ENCODE data around the gene EARS2. TPM values are rescaled to one million over a fixed set of nuclear protein-coding genes. Genes with fewer than 3 reads are reported as not detected.

EARS2 gene
- total RNA-seq, 1 donor from 2014 or later: 8.3 TPM

DNA sequence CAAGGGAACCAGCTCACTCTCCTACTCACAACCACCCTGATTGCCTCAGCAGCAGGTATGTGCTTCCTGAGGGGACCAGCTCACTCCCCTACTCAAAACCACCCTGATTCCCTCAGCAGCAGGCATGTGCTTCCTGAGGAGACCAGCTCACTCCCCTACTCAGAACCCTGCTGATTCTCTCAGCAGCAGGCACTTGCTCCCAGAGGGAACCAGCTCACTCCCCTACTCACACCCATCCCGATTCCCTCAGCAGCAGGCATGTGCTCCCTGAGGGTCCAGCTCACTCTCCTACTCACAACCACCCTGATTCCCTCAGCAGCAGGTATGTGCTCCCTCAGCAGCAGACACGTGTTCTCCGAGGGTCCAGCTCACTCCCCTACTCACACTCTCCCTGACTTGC is 78.0 kb downstream of the EARS2 start:
- no peak for TF ChIP-seq CTCF (IDR thresholded peaks at IDR 0.05; ENCODE audit: partially characterized antibody, unreplicated experiment)
- no peak for DNase-seq
- H3K36me3 Mint-ChIP-seq (ENCODE audit: unreplicated experiment): no peaks in the 10 kb centered on the region
- no peak overlapping the region for H3K27ac Mint-ChIP-seq (ENCODE audit: unreplicated experiment)
- H3K9me3 Mint-ChIP-seq (ENCODE audit: unreplicated experiment): peaks cover 2% of the 10 kb centered on the region
- no peak overlapping the region for H3K4me3 Mint-ChIP-seq (ENCODE audit: unreplicated experiment)
- no peaks in the 10 kb centered on the region for H3K27me3 Mint-ChIP-seq (ENCODE audit: unreplicated experiment)
- no peaks in the 10 kb centered on the region for H3K4me1 Mint-ChIP-seq (ENCODE audit: low read depth, unreplicated experiment)

GRCh38 chr16:23478566-23478965 is 78.6 kb downstream of the EARS2 start:
- Mint-ChIP-seq H3K27me3 (ENCODE audit: unreplicated experiment) (no peaks in the 10 kb centered on the region), H3K36me3 (ENCODE audit: unreplicated experiment) (no peaks in the 10 kb centered on the region), H3K4me1 (ENCODE audit: low read depth, unreplicated experiment) (no peaks in the 10 kb centered on the region), H3K27ac (ENCODE audit: unreplicated experiment) (no peak overlapping the region), H3K4me3 (ENCODE audit: unreplicated experiment) (no peak overlapping the region), H3K9me3 (ENCODE audit: unreplicated experiment) (peaks cover 2% of the 10 kb centered on the region)
- no peak for TF ChIP-seq CTCF (IDR thresholded peaks at IDR 0.05; ENCODE audit: partially characterized antibody, unreplicated experiment)
- no peak for DNase-seq

- H3K27me3 Mint-ChIP-seq (ENCODE audit: unreplicated experiment): no peaks in the 10 kb centered on the region
- no peaks in the 10 kb centered on the region for H3K4me1 Mint-ChIP-seq (ENCODE audit: low read depth, unreplicated experiment)
- no peak for DNase-seq
- peaks cover 2% of the 10 kb centered on the region for H3K9me3 Mint-ChIP-seq (ENCODE audit: unreplicated experiment)
- no peak overlapping the region for H3K27ac Mint-ChIP-seq (ENCODE audit: unreplicated experiment)
- no peak overlapping the region for H3K4me3 Mint-ChIP-seq (ENCODE audit: unreplicated experiment)
- no peaks in the 10 kb centered on the region for H3K36me3 Mint-ChIP-seq (ENCODE audit: unreplicated experiment)
- no peak for TF ChIP-seq CTCF (IDR thresholded peaks at IDR 0.05; ENCODE audit: partially characterized antibody, unreplicated experiment)
These were observed 80.9 kb downstream of the EARS2 start for GRCh38 chr16:23476289-23476688.

Other genes starting within 250 kb of the EARS2 start
- gene COG7, start 104.2 kb downstream of the EARS2 start, total RNA-seq (ENCODE audit: unreplicated experiment): 12.7 TPM
- gene GGA2, start 46.9 kb downstream of the EARS2 start, total RNA-seq (ENCODE audit: unreplicated experiment): 51.6 TPM
- gene UBFD1, start 377 bp upstream of the EARS2 start, total RNA-seq (ENCODE audit: unreplicated experiment): 103 TPM
- 76.0 TPM for gene NDUFAB1, start 39.0 kb upstream of the EARS2 start, total RNA-seq (ENCODE audit: unreplicated experiment)
- 14.4 TPM for gene PALB2, start 84.0 kb upstream of the EARS2 start, total RNA-seq (ENCODE audit: unreplicated experiment)
- gene DCTN5, start 84.1 kb upstream of the EARS2 start, total RNA-seq (ENCODE audit: unreplicated experiment): 96.5 TPM
- 16.9 TPM for gene PLK1, start 121.5 kb upstream of the EARS2 start, total RNA-seq (ENCODE audit: unreplicated experiment)
- 0.64 TPM for gene ERN2, start 155.9 kb upstream of the EARS2 start, total RNA-seq (ENCODE audit: unreplicated experiment)
- not detected for gene CHP2, start 197.7 kb upstream of the EARS2 start, total RNA-seq (ENCODE audit: unreplicated experiment)

Measured in glutamatergic neuron (in vitro differentiated cells).